ENCODE results near the gene SGIP1.

- no peak for TF ChIP-seq EZH2phosphoT487 (IDR thresholded peaks at IDR 0.05; ENCODE audit: borderline replicate concordance, low read length)
- TF ChIP-seq CTCF (conservative IDR thresholded peaks at IDR 0.05; ENCODE audit: low read depth, low read length), result no peak
- no peak for TF ChIP-seq EZH2 (IDR thresholded peaks at IDR 0.05; ENCODE audit: low read length, unreplicated experiment)
These were observed 108.0 kb downstream of the SGIP1 start for GRCh38 chr1:66641891-66642473.

Measured in PC-3 (cell line).